Trophoblast cell (in vitro differentiated cells and primary cell): ENCODE results near the gene CDK6.

Experiments
- DNase-seq, 2 donors: peaks; one replicate each; pipeline ENCODE4 v3.0.0-alpha.2; 2016
- H2AFZ ChIP-seq: 2 replicates; pipeline ENCODE4 v1.6.1; 2013; ENCODE audit warnings: low read length, moderate library complexity, mild to moderate bottlenecking; ENCODE audit not compliant: insufficient read depth, poor library complexity
- H2AK5ac ChIP-seq: 2 replicates; pipeline ENCODE4 v1.6.1; 2013; ENCODE audit warnings: mild to moderate bottlenecking, low read length
- H2BK120ac ChIP-seq: 2 replicates; pipeline ENCODE4 v1.6.1; 2013; ENCODE audit warnings: low read length, mild to moderate bottlenecking, moderate library complexity; ENCODE audit not compliant: insufficient read depth, poor library complexity
- H2BK12ac ChIP-seq: 2 replicates; pipeline ENCODE4 v1.6.1; 2013; ENCODE audit warnings: mild to moderate bottlenecking, low read length, moderate library complexity
- H2BK5ac ChIP-seq: 2 replicates; pipeline ENCODE4 v1.6.1; 2013; ENCODE audit warnings: low read length, low read depth, moderate library complexity, mild to moderate bottlenecking; ENCODE audit not compliant: poor library complexity
- H3K14ac ChIP-seq: 2 replicates; pipeline ENCODE4 v1.6.1; 2013; ENCODE audit warnings: mild to moderate bottlenecking, low read length
- H3K18ac ChIP-seq: 2 replicates; pipeline ENCODE4 v1.6.1; 2013; ENCODE audit warnings: mild to moderate bottlenecking, low read length
- H3K23ac ChIP-seq: 2 replicates; pipeline ENCODE4 v1.6.1; 2013; ENCODE audit warnings: low read length
- H3K27ac ChIP-seq: 2 replicates; pipeline ENCODE4 v1.5.1; 2013; ENCODE audit warnings: low read depth, mild to moderate bottlenecking, inconsistent platforms, low read length, moderate library complexity
- H3K27me3 ChIP-seq: 2 replicates; pipeline ENCODE4 v1.6.1; 2013; ENCODE audit warnings: inconsistent platforms, mild to moderate bottlenecking, low read length, moderate library complexity; ENCODE audit not compliant: insufficient read depth
- H3K36me3 ChIP-seq, 2 experiments: 1 replicate in 1 of 2; 2 replicates in 1 of 2; pipeline ENCODE4 v1.6.1; 2013; ENCODE audit warnings: low read length in 2 of 2, mild to moderate bottlenecking in 2 of 2, moderate library complexity in 1 of 2; ENCODE audit not compliant: insufficient read depth in 2 of 2, control insufficient read depth in 1 of 2
- H3K4ac ChIP-seq: 2 replicates; pipeline ENCODE4 v1.6.1; 2013; ENCODE audit warnings: low read depth, mild to moderate bottlenecking, low read length, moderate library complexity
- H3K4me1 ChIP-seq, 2 experiments: 1 replicate in 1 of 2; 2 replicates in 1 of 2; pipeline ENCODE4 v1.6.1; 2013; ENCODE audit warnings: low read length in 2 of 2, mild to moderate bottlenecking in 2 of 2, moderate library complexity in 1 of 2; ENCODE audit not compliant: insufficient read depth in 2 of 2, control insufficient read depth in 1 of 2
- H3K4me2 ChIP-seq: 2 replicates; pipeline ENCODE4 v1.6.1; 2013; ENCODE audit warnings: inconsistent platforms, mild to moderate bottlenecking, low read length, moderate library complexity
- H3K4me3 ChIP-seq: 2 replicates; pipeline ENCODE4 v1.5.1; 2013; ENCODE audit warnings: mild to moderate bottlenecking, low read depth, low read length, inconsistent platforms
- H3K79me1 ChIP-seq: one replicate; pipeline ENCODE4 v1.6.1; 2013; ENCODE audit warnings: low read length
- H3K79me2 ChIP-seq: 2 replicates; pipeline ENCODE4 v1.6.1; 2013; ENCODE audit warnings: low read length, mild to moderate bottlenecking; ENCODE audit not compliant: control insufficient read depth, insufficient read depth, poor library complexity
- H3K9ac ChIP-seq: 2 replicates; pipeline ENCODE4 v1.6.1; 2013; ENCODE audit warnings: mild to moderate bottlenecking, low read length
- H3K9me3 ChIP-seq: 2 replicates; pipeline ENCODE4 v1.6.1; 2013; ENCODE audit warnings: low read depth, mild to moderate bottlenecking, control low read depth, inconsistent platforms, low read length; ENCODE audit not compliant: insufficient read depth
- H4K12ac ChIP-seq: 2 replicates; pipeline ENCODE4 v1.6.1; 2013; ENCODE audit warnings: low read depth, mild to moderate bottlenecking, low read length, moderate library complexity
- H4K8ac ChIP-seq: 2 replicates; pipeline ENCODE4 v1.6.1; 2013; ENCODE audit warnings: low read depth, mild to moderate bottlenecking, low read length, moderate library complexity
- H4K91ac ChIP-seq: one replicate; pipeline ENCODE4 v1.6.1; 2013; ENCODE audit warnings: low read depth, mild to moderate bottlenecking, low read length, moderate library complexity
- WGBS: extraction: QIAGEN DNeasy Blood & Tissue Kit; methylation state at CpG from one replicate; pipeline ENCODE4 v1.1.7; 2013; ENCODE audit warnings: missing lambda C conversion rate; ENCODE audit not compliant: insufficient read length, insufficient coverage; ENCODE audit errors: extremely low coverage; 5-methylcytosine and 5-hydroxymethylcytosine counted together

CDK6 gene

GRCh38 chr7:92598310-92598981, 237.9 kb downstream of the CDK6 start:
- no peaks in the 10 kb centered on the region for H3K79me2 ChIP-seq
- H3K23ac ChIP-seq, result peak overlapping the region; percentile 56
- H2BK120ac ChIP-seq, result no peak overlapping the region
- no peaks in the 10 kb centered on the region for H3K27me3 ChIP-seq
- peak overlapping the region; percentile 35 for H3K9ac ChIP-seq
- H2BK5ac ChIP-seq, result no peak overlapping the region
- WGBS, result no CpG with 5 or more reads among the region's 1 CpG
- H3K79me1 ChIP-seq, result no peaks in the 10 kb centered on the region
- H3K27ac ChIP-seq, result no peak overlapping the region
- no peak overlapping the region for H3K4ac ChIP-seq
- no peak overlapping the region for H4K12ac ChIP-seq
- no peak overlapping the region for H3K14ac ChIP-seq
- H3K4me3 ChIP-seq, result no peak overlapping the region
- no peaks in the 10 kb centered on the region for H3K4me1 ChIP-seq
- H3K9me3 ChIP-seq, result no peaks in the 10 kb centered on the region
- no peak overlapping the region for H2AFZ ChIP-seq
- no peak overlapping the region for H3K18ac ChIP-seq
- DNase-seq, result no peak
- H4K91ac ChIP-seq, result no peak overlapping the region
- H4K8ac ChIP-seq, result no peak overlapping the region
- no peaks in the 10 kb centered on the region for H3K36me3 ChIP-seq
- no peak overlapping the region for H2BK12ac ChIP-seq
- no peak overlapping the region for H3K4me2 ChIP-seq
- no peak overlapping the region for H2AK5ac ChIP-seq

GRCh38 chr7:92595281-92595680, 241.1 kb downstream of the CDK6 start:
- Histone ChIP-seq H2BK5ac (no peak overlapping the region), H2AK5ac (no peak overlapping the region), H2BK12ac (no peak overlapping the region), H3K4ac (no peak overlapping the region), H3K79me2 (no peaks in the 10 kb centered on the region), H3K79me1 (no peaks in the 10 kb centered on the region), H3K4me1 (no peaks in the 10 kb centered on the region), H2BK120ac (no peak overlapping the region), H3K23ac (no peak overlapping the region), H3K18ac (no peak overlapping the region), H3K27me3 (no peaks in the 10 kb centered on the region), H2AFZ (no peak overlapping the region), H4K12ac (no peak overlapping the region), H4K8ac (no peak overlapping the region), H3K27ac (no peak overlapping the region), H3K9ac (no peak overlapping the region), H3K14ac (no peak overlapping the region), H3K4me3 (no peak overlapping the region), H3K36me3 (no peaks in the 10 kb centered on the region), H4K91ac (no peak overlapping the region), H3K9me3 (no peaks in the 10 kb centered on the region), H3K4me2 (no peak overlapping the region)
- no peak for DNase-seq
- WGBS, result no CpG with 5 or more reads among the region's 4 CpGs

- Histone ChIP-seq H3K4me1 (no peaks in the 10 kb centered on the region), H2BK5ac (no peak overlapping the region)
Observed at GRCh38 chr7:92594746-92595145, 241.6 kb downstream of the CDK6 start.

GRCh38 chr7:92590711-92591310, 245.6 kb downstream of the CDK6 start:
- DNase-seq, result no peak
- Histone ChIP-seq H3K18ac (no peak overlapping the region), H3K4me1 (peaks cover 0 to 3% of the 10 kb centered on the region in 2 experiments), H4K12ac (no peak overlapping the region), H3K23ac (no peak overlapping the region), H2BK5ac (no peak overlapping the region), H2AFZ (no peak overlapping the region), H3K79me2 (peaks cover 9% of the 10 kb centered on the region), H3K27ac (no peak overlapping the region), H3K4me2 (peak overlapping the region; percentile 62), H3K27me3 (no peaks in the 10 kb centered on the region), H3K4ac (no peak overlapping the region), H3K4me3 (no peak overlapping the region), H2BK120ac (no peak overlapping the region), H2AK5ac (no peak overlapping the region), H2BK12ac (no peak overlapping the region), H3K9me3 (no peaks in the 10 kb centered on the region), H3K79me1 (peaks cover 5% of the 10 kb centered on the region), H4K8ac (no peak overlapping the region), H4K91ac (no peak overlapping the region), H3K36me3 (peaks cover 0 to 2% of the 10 kb centered on the region in 2 experiments), H3K14ac (no peak overlapping the region), H3K9ac (no peak overlapping the region)
- no CpG with 5 or more reads among the region's 19 CpGs for WGBS

More at GRCh38 chr7:92594746-92595145, 241.6 kb downstream of the CDK6 start:
- no peak overlapping the region for H3K4me2 ChIP-seq
- H3K27ac ChIP-seq, result no peak overlapping the region
- H3K36me3 ChIP-seq, result no peaks in the 10 kb centered on the region
- H2BK120ac ChIP-seq, result no peak overlapping the region
- no peak overlapping the region for H3K23ac ChIP-seq
- no peaks in the 10 kb centered on the region for H3K27me3 ChIP-seq
- peaks cover 4% of the 10 kb centered on the region for H3K79me1 ChIP-seq
- no peak overlapping the region for H3K18ac ChIP-seq
- H3K9ac ChIP-seq, result no peak overlapping the region
- no peak overlapping the region for H4K91ac ChIP-seq
- H3K14ac ChIP-seq, result no peak overlapping the region
- no peak overlapping the region for H2AFZ ChIP-seq
- DNase-seq, result no peak
- H3K9me3 ChIP-seq, result no peaks in the 10 kb centered on the region
- H2BK12ac ChIP-seq, result no peak overlapping the region
- H3K4ac ChIP-seq, result no peak overlapping the region
- H3K79me2 ChIP-seq, result peaks cover 3% of the 10 kb centered on the region
- no peak overlapping the region for H4K12ac ChIP-seq
- H4K8ac ChIP-seq, result no peak overlapping the region
- WGBS, result no CpG with 5 or more reads among the region's 3 CpGs
- H2AK5ac ChIP-seq, result no peak overlapping the region
- H3K4me3 ChIP-seq, result no peak overlapping the region
